Measurements from ENCODE around the gene DPP7.

The DPP7 gene

GRCh38 chr9:137077758-137078693 lies 36.5 kb downstream of the DPP7 start:
- Mint-ChIP-seq H3K27me3 (no peaks in the 10 kb centered on the region), H3K9me3 (no peaks in the 10 kb centered on the region), H3K4me3 (peak overlapping the region; percentile 72 to 73), H3K4me1 (ENCODE audit: low read depth in 2 of 2) (peaks cover 0 to 2% of the 10 kb centered on the region in 2 donors), H3K27ac (no peak overlapping the region), H3K36me3 (ENCODE audit: insufficient read depth) (no peaks in the 10 kb centered on the region)
- DNase-seq (peak in 2 of 3 experiments; percentile 19 to 29), ATAC-seq (replicated peaks) (peak; percentile 58)

- peaks cover 0 to 2% of the 10 kb centered on the region in 2 donors for H3K4me1 Mint-ChIP-seq (ENCODE audit: low read depth in 2 of 2)
- ATAC-seq (replicated peaks) (peak; percentile 77), DNase-seq (peak; percentile 41 to 50 (median 43))
- peak within 1 kb of the TSS; percentile 72 to 73 for H3K4me3 Mint-ChIP-seq
- H3K27ac Mint-ChIP-seq = no peak within 1 kb of the TSS
- H3K27me3 Mint-ChIP-seq = no peaks in the 10 kb centered on the region
- no peaks in the 10 kb centered on the region for H3K36me3 Mint-ChIP-seq (ENCODE audit: insufficient read depth)
- no peaks in the 10 kb centered on the region for H3K9me3 Mint-ChIP-seq
These were observed 37.4 kb downstream of the DPP7 start, which contains the start of gene UAP1L1 for GRCh38 chr9:137077010-137077747. Gene UAP1L1, plus strand, starts transcription at chr9:137077517. Its CDS starts 16 bp downstream, at chr9:137077533.

- Mint-ChIP-seq H3K4me3 (peak overlapping the region; percentile 68 to 73), H3K4me1 (ENCODE audit: low read depth in 2 of 2) (peaks cover 0 to 2% of the 10 kb centered on the region in 2 donors), H3K36me3 (ENCODE audit: insufficient read depth) (no peaks in the 10 kb centered on the region), H3K9me3 (no peaks in the 10 kb centered on the region), H3K27ac (no peak overlapping the region), H3K27me3 (no peaks in the 10 kb centered on the region)
- DNase-seq (no peak), ATAC-seq (replicated peaks) (no peak)
These were observed 37.9 kb downstream of the DPP7 start for GRCh38 chr9:137076636-137077009.

- Mint-ChIP-seq H3K4me3 (no peak overlapping the region), H3K27ac (no peak overlapping the region), H3K4me1 (ENCODE audit: low read depth in 2 of 2) (peaks cover 6 to 10% of the 10 kb centered on the region in 2 donors), H3K36me3 (ENCODE audit: insufficient read depth) (peaks cover 3% of the 10 kb centered on the region), H3K9me3 (no peaks in the 10 kb centered on the region), H3K27me3 (no peaks in the 10 kb centered on the region)
- no peak for DNase-seq
- no peak for ATAC-seq (replicated peaks)
These were observed 39.2 kb downstream of the DPP7 start for GRCh38 chr9:137075275-137075775.

- Mint-ChIP-seq H3K36me3 (ENCODE audit: insufficient read depth) (peaks cover 4% of the 10 kb centered on the region), H3K9me3 (no peaks in the 10 kb centered on the region), H3K27ac (no peak overlapping the region), H3K4me1 (ENCODE audit: low read depth in 2 of 2) (peaks cover 6 to 10% of the 10 kb centered on the region in 2 donors), H3K4me3 (no peak overlapping the region), H3K27me3 (no peaks in the 10 kb centered on the region)
- no peak for DNase-seq
- no peak for ATAC-seq (replicated peaks)
These were observed 39.8 kb downstream of the DPP7 start for GRCh38 chr9:137074657-137075274.

- peaks cover 6 to 10% of the 10 kb centered on the region in 2 donors for H3K4me1 Mint-ChIP-seq (ENCODE audit: low read depth in 2 of 2)
- H3K36me3 Mint-ChIP-seq (ENCODE audit: insufficient read depth) = peaks cover 4% of the 10 kb centered on the region
- H3K9me3 Mint-ChIP-seq = no peaks in the 10 kb centered on the region
- no peaks in the 10 kb centered on the region for H3K27me3 Mint-ChIP-seq
- ATAC-seq (replicated peaks) (no peak), DNase-seq (no peak)
- H3K4me3 Mint-ChIP-seq = no peak overlapping the region
- no peak overlapping the region for H3K27ac Mint-ChIP-seq
These were observed 40.5 kb downstream of the DPP7 start for GRCh38 chr9:137073992-137074399.

- no peak for ATAC-seq (replicated peaks)
- no peak for DNase-seq
- Mint-ChIP-seq H3K4me3 (peak overlapping the region; percentile 75 to 78), H3K36me3 (ENCODE audit: insufficient read depth) (peaks cover 8% of the 10 kb centered on the region), H3K27ac (no peak overlapping the region), H3K4me1 (ENCODE audit: low read depth in 2 of 2) (peaks cover 10 to 12% of the 10 kb centered on the region in 2 donors), H3K27me3 (peaks cover 0 to 7% of the 10 kb centered on the region in 2 donors), H3K9me3 (no peaks in the 10 kb centered on the region)
These were observed 43.3 kb downstream of the DPP7 start for GRCh38 chr9:137071282-137071681.

- peak overlapping the region; percentile 65 to 79 for H3K27ac Mint-ChIP-seq
- H3K36me3 Mint-ChIP-seq (ENCODE audit: insufficient read depth) = peaks cover 8% of the 10 kb centered on the region
- peak overlapping the region; percentile 75 to 78 for H3K4me3 Mint-ChIP-seq
- DNase-seq = no peak
- no peaks in the 10 kb centered on the region for H3K9me3 Mint-ChIP-seq
- ATAC-seq (replicated peaks) = no peak
- H3K27me3 Mint-ChIP-seq = peaks cover 0 to 7% of the 10 kb centered on the region in 2 donors
- peaks cover 10 to 12% of the 10 kb centered on the region in 2 donors for H3K4me1 Mint-ChIP-seq (ENCODE audit: low read depth in 2 of 2)
These were observed 43.6 kb downstream of the DPP7 start for GRCh38 chr9:137070906-137071275.

- DNase-seq (peak; percentile 75 to 80 (median 79)), ATAC-seq (replicated peaks) (peak; percentile 91)
- Mint-ChIP-seq H3K4me1 (ENCODE audit: low read depth in 2 of 2) (peaks cover 10 to 12% of the 10 kb centered on the region in 2 donors), H3K36me3 (ENCODE audit: insufficient read depth) (peaks cover 8% of the 10 kb centered on the region), H3K27me3 (peaks cover 0 to 7% of the 10 kb centered on the region in 2 donors), H3K27ac (peak within 1 kb of the TSS; percentile 65 to 79), H3K4me3 (peak within 1 kb of the TSS; percentile 75 to 78), H3K9me3 (no peaks in the 10 kb centered on the region)
These were observed 44.2 kb downstream of the DPP7 start, which contains the start of gene SAPCD2 for GRCh38 chr9:137070201-137070905. Gene SAPCD2, minus strand, starts transcription at chr9:137070557. Its CDS starts 97 bp downstream, at chr9:137070460.

GRCh38 chr9:137069508-137070091 lies 44.9 kb downstream of the DPP7 start:
- peaks cover 0 to 7% of the 10 kb centered on the region in 2 donors for H3K27me3 Mint-ChIP-seq
- no peak for ATAC-seq (replicated peaks)
- no peak overlapping the region for H3K27ac Mint-ChIP-seq
- peaks cover 8% of the 10 kb centered on the region for H3K36me3 Mint-ChIP-seq (ENCODE audit: insufficient read depth)
- no peaks in the 10 kb centered on the region for H3K9me3 Mint-ChIP-seq
- H3K4me1 Mint-ChIP-seq (ENCODE audit: low read depth in 2 of 2) = peaks cover 10 to 12% of the 10 kb centered on the region in 2 donors
- H3K4me3 Mint-ChIP-seq = peak overlapping the region; percentile 25 to 34
- DNase-seq = no peak

- H3K4me3 Mint-ChIP-seq = peak overlapping the region; percentile 25 to 78
- peaks cover 0 to 7% of the 10 kb centered on the region in 2 donors for H3K27me3 Mint-ChIP-seq
- no peaks in the 10 kb centered on the region for H3K9me3 Mint-ChIP-seq
- H3K4me1 Mint-ChIP-seq (ENCODE audit: low read depth in 2 of 2) = peaks cover 10 to 15% of the 10 kb centered on the region in 2 donors
- H3K36me3 Mint-ChIP-seq (ENCODE audit: insufficient read depth) = peaks cover 8% of the 10 kb centered on the region
- ATAC-seq (replicated peaks) = no peak
- peak overlapping the region in 1 of 2 donors; percentile 62 for H3K27ac Mint-ChIP-seq
- no peak for DNase-seq
These were observed 45.7 kb downstream of the DPP7 start for GRCh38 chr9:137068539-137069507.
